IMR-90 (cell line): ENCODE data around the gene KRTAP27-1. TPM values are rescaled to one million over a fixed set of nuclear protein-coding genes. Genes with fewer than 3 reads are reported as not detected.

Experiments used
- ATAC-seq: fragments of 200-7000 bp; cut with Tn5 transposase; 2 replicates; pipeline ENCODE4 v1.9.1; 2020; ENCODE audit warnings: low read depth, mild to moderate bottlenecking, moderate library complexity
- BruUV-seq: library from RNA; stranded (reverse); fragments of 400-500 nt; replicated peaks from 2 replicates; lab custom pipeline; 2021; lab: Mats Ljungman, UMichigan
- CTCF ChIA-PET: fragments of 300-600 bp; formaldehyde crosslinking; extraction: SDS; loops from one replicate; lab custom pipeline; 2021; ENCODE audit warnings: antibody characterized with exemption; lab: Yijun Ruan, JAX
- POLR2A ChIA-PET: fragments of 300-600 bp; sonication (Branson Sonifier 250); formaldehyde crosslinking; loops from one replicate; lab custom pipeline; 2022; ENCODE audit warnings: antibody characterized with exemption; ENCODE audit not compliant: unreplicated experiment; lab: Charles Lee
- DNase-seq: peaks from one replicate; pipeline ENCODE4 v3.0.0; 2013
- H2AFZ ChIP-seq: replicated peaks from 2 replicates; pipeline ENCODE3; 2013; ENCODE audit warnings: low read length, mild to moderate bottlenecking; ENCODE audit not compliant: poor library complexity
- H2AK5ac ChIP-seq: 2 replicates; pipeline ENCODE4 v1.6.1; 2013; ENCODE audit warnings: low read depth, low read length, inconsistent platforms
- H2AK9ac ChIP-seq: replicated peaks from 2 replicates; pipeline ENCODE3; 2013; ENCODE audit warnings: mild to moderate bottlenecking, low read depth, low read length, moderate library complexity; ENCODE audit not compliant: poor library complexity
- H2BK120ac ChIP-seq: 2 replicates; pipeline ENCODE4 v1.6.1; 2013; ENCODE audit warnings: low read depth, low read length, inconsistent platforms
- H2BK15ac ChIP-seq: 3 replicates; pipeline ENCODE4 v1.6.1; 2013; ENCODE audit warnings: low read depth, low read length, inconsistent platforms
- H2BK20ac ChIP-seq: 2 replicates; pipeline ENCODE4 v1.6.1; 2013; ENCODE audit warnings: low read depth, mild to moderate bottlenecking, inconsistent platforms, low read length, moderate library complexity
- H2BK5ac ChIP-seq: 2 replicates; pipeline ENCODE4 v1.6.1; 2013; ENCODE audit warnings: mild to moderate bottlenecking, low read depth, low read length, inconsistent platforms; ENCODE audit not compliant: poor library complexity, severe bottlenecking
- H3K14ac ChIP-seq: replicated peaks from 2 replicates; pipeline ENCODE4 v1.6.1; 2013; ENCODE audit warnings: low read depth, low read length, inconsistent platforms
- H3K18ac ChIP-seq: 2 replicates; pipeline ENCODE4 v1.6.1; 2013; ENCODE audit warnings: low read depth, low read length, control low read depth
- H3K23ac ChIP-seq: 2 replicates; pipeline ENCODE4 v1.6.1; 2013; ENCODE audit warnings: low read depth, low read length, inconsistent platforms
- H3K27ac ChIP-seq: 2 replicates; pipeline ENCODE4 v1.5.1; 2013; ENCODE audit warnings: mild to moderate bottlenecking, control low read depth, low read length; ENCODE audit not compliant: insufficient read depth
- H3K27me3 ChIP-seq: 2 replicates; pipeline ENCODE4 v1.6.1; 2013; ENCODE audit warnings: low read length; ENCODE audit not compliant: control insufficient read depth, insufficient read depth
- H3K36me3 ChIP-seq: 2 replicates; pipeline ENCODE4 v1.6.1; 2013; ENCODE audit warnings: low read length, mixed read lengths; ENCODE audit not compliant: control insufficient read depth, insufficient read depth
- H3K4ac ChIP-seq: 2 replicates; pipeline ENCODE4 v1.6.1; 2013; ENCODE audit warnings: low read depth, low read length, inconsistent platforms
- H3K4me1 ChIP-seq: 2 replicates; pipeline ENCODE4 v1.6.1; 2013; ENCODE audit warnings: low read length, mixed read lengths; ENCODE audit not compliant: control insufficient read depth, insufficient read depth
- H3K4me2 ChIP-seq: 2 replicates; pipeline ENCODE4 v1.6.1; 2013; ENCODE audit warnings: low read depth, mild to moderate bottlenecking, control low read depth, low read length, moderate library complexity
- H3K4me3 ChIP-seq: 2 replicates; pipeline ENCODE4 v1.5.1; 2013; ENCODE audit warnings: low read depth, mild to moderate bottlenecking, control low read depth, low read length, moderate library complexity; ENCODE audit not compliant: insufficient read depth
- H3K56ac ChIP-seq: 2 replicates; pipeline ENCODE4 v1.6.1; 2013; ENCODE audit warnings: low read length, inconsistent platforms; ENCODE audit not compliant: insufficient read depth; ENCODE audit errors: extremely low read depth
- H3K79me1 ChIP-seq, 2 experiments: 2 replicates each; pipeline ENCODE4 v1.6.1; 2013; ENCODE audit warnings: low read length in 2 of 2, inconsistent platforms in 1 of 2, low read depth in 1 of 2
- H3K9ac ChIP-seq: 2 replicates; pipeline ENCODE4 v1.6.1; 2013; ENCODE audit warnings: low read depth, low read length, control low read depth
- H3K9me1 ChIP-seq: 2 replicates; pipeline ENCODE4 v1.6.1; 2013; ENCODE audit warnings: low read length, inconsistent platforms; ENCODE audit not compliant: insufficient read depth
- H3K9me3 ChIP-seq: 2 replicates; pipeline ENCODE4 v1.6.1; 2013; ENCODE audit warnings: low read length; ENCODE audit not compliant: control insufficient read depth, insufficient read depth
- H4K20me1 ChIP-seq: 2 replicates; pipeline ENCODE4 v1.6.1; 2013; ENCODE audit warnings: low read length, inconsistent platforms; ENCODE audit not compliant: insufficient read depth
- H4K5ac ChIP-seq: 2 replicates; pipeline ENCODE4 v1.6.1; 2013; ENCODE audit warnings: mild to moderate bottlenecking, low read depth, low read length, control low read depth
- H4K8ac ChIP-seq, 2 experiments: 2 replicates each; pipeline ENCODE4 v1.6.1; 2013; ENCODE audit warnings: low read depth in 2 of 2, low read length in 2 of 2, control low read depth in 1 of 2, inconsistent platforms in 1 of 2
- H4K91ac ChIP-seq: 2 replicates; pipeline ENCODE4 v1.6.1; 2013; ENCODE audit warnings: low read depth, low read length, inconsistent platforms; ENCODE audit not compliant: insufficient read depth
- BHLHE40 ChIP-seq: fragments of 150-350 bp; IDR thresholded peaks from 2 replicates; pipeline ENCODE4 v1.6.1; 2016; ENCODE audit warnings: mild to moderate bottlenecking, low read depth, low read length
- CEBPB ChIP-seq: IDR thresholded peaks from 2 replicates; pipeline ENCODE4 v1.6.1; 2012; ENCODE audit warnings: low read depth, low read length, improper control_type of control experiment
- CHD1 ChIP-seq: IDR thresholded peaks from 2 replicates; pipeline ENCODE4 v1.6.1; 2012; ENCODE audit warnings: low read depth, low read length, improper control_type of control experiment
- MAFK ChIP-seq: IDR thresholded peaks from 2 replicates; pipeline ENCODE4 v1.6.1; 2012; ENCODE audit warnings: low read depth, low read length, improper control_type of control experiment
- MAZ ChIP-seq: IDR thresholded peaks from 2 replicates; pipeline ENCODE4 v1.6.1; 2012; ENCODE audit warnings: low read depth, mild to moderate bottlenecking, low read length, improper control_type of control experiment, moderate library complexity, borderline replicate concordance
- POLR2A ChIP-seq: IDR thresholded peaks from 2 replicates; pipeline ENCODE4 v1.6.1; 2012; ENCODE audit warnings: mild to moderate bottlenecking, low read depth, low read length
- RAD21 ChIP-seq: IDR thresholded peaks from 2 replicates; pipeline ENCODE4 v1.6.1; 2012; ENCODE audit warnings: low read length, improper control_type of control experiment
- RFX5 ChIP-seq: IDR thresholded peaks from 2 replicates; pipeline ENCODE4 v1.8.0; 2012; ENCODE audit warnings: low read depth, mild to moderate bottlenecking, low read length, moderate library complexity
- WGBS, 2 experiments: methylation state at CpG; one replicate each; pipeline versions ENCODE4 v1.1.5 to v1.1.7; 2013; ENCODE audit warnings: missing lambda C conversion rate in 2 of 2; ENCODE audit not compliant: insufficient read length in 1 of 2; ENCODE audit errors: extremely low coverage in 2 of 2; 5-methylcytosine and 5-hydroxymethylcytosine counted together
- dilution Hi-C: fragments of 300-500 bp; cut with HindIII; formaldehyde crosslinking; loops from one replicate; pipeline ENCODE4 v1.14.3; 2018; ENCODE audit warnings: low sequenced_read_pairs; ENCODE audit not compliant: unreplicated experiment
- in situ Hi-C: fragments of 300-500 bp; cut with MboI; formaldehyde crosslinking; loops from 3 replicates; pipeline ENCODE4 v1.14.3; 2019; ENCODE audit warnings: low sequenced_read_pairs, inconsistent platforms, mixed read lengths
- intact Hi-C: fragments of 100-400 bp; cut with micrococcal nuclease; formaldehyde crosslinking; loops from 2 replicates; pipeline ENCODE4 v1.10.0; 2022
- polyA plus RNA-seq, 3 experiments: library from polyadenylated mRNA; depleted of rRNA; stranded (reverse); fragments of >200 nt; gene quantifications; 2 replicates each; pipeline ENCODE4 v1.2.3, GENCODE V29; 2012; ENCODE audit warnings: low replicate concordance in 1 of 3
- total RNA-seq: library from RNA; depleted of rRNA; stranded (reverse); fragments of >200 nt; gene quantifications from 2 replicates; pipeline ENCODE4 v1.2.3, GENCODE V29; 2012
- TF ChIP-seq, protein P1 (sequence below): fragments of 150-350 bp; IDR thresholded peaks from 2 replicates; pipeline ENCODE4 v1.6.1; 2016; ENCODE audit warnings: low read depth, mild to moderate bottlenecking, low read length, moderate library complexity, borderline replicate concordance
- TF ChIP-seq, protein P2 (sequence below): fragments of 150-350 bp; IDR thresholded peaks from 2 replicates; pipeline ENCODE4 v1.6.1; 2017; ENCODE audit warnings: mild to moderate bottlenecking, antibody characterized with exemption, low read length, low read depth

KRTAP27-1 gene
- total and polyA plus RNA-seq, 2 of the 4 experiments (the other 2 are of a cell fraction): not detected

DNA sequence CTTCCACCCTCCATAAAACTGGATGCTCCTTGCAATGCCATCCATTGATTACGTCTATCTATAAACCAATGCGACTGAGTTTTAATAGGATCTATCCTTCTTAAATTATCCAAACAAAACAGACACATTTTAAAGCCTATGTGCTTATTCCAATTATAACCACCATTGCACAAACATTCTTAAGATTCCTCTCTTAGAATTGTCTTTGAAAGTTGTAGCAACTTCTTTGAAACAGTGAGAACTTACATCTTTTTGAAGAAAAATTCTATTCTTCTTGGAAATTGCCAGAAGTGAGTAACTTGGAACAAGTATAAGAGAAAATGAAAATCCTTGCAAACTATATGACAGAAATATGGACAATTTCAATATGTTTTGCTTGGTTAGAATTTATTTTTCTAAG lies 17.3 kb downstream of the KRTAP27-1 start, which contains the start of gene KRTAP26-1:
TSS of gene KRTAP26-1 (minus strand) at position 101 of the 400 bp plus-strand sequence. CDS start 280 bp downstream, outside the sequence.
- Histone ChIP-seq H3K23ac (no peak within 1 kb of the TSS), H2AK9ac (no peak within 1 kb of the TSS), H3K9ac (no peak within 1 kb of the TSS), H3K9me1 (no peaks in the 10 kb centered on the region), H2BK15ac (no peak within 1 kb of the TSS), H3K4me1 (no peaks in the 10 kb centered on the region), H3K4me3 (no peak within 1 kb of the TSS), H3K27ac (no peak within 1 kb of the TSS), H4K91ac (no peak within 1 kb of the TSS), H3K9me3 (peaks cover 6% of the 10 kb centered on the region), H4K8ac (no peak within 1 kb of the TSS), H3K4me2 (no peak within 1 kb of the TSS), H3K36me3 (no peaks in the 10 kb centered on the region), H2BK20ac (no peak within 1 kb of the TSS), H3K18ac (no peak within 1 kb of the TSS), H3K79me1 (no peaks in the 10 kb centered on the region), H4K5ac (no peak within 1 kb of the TSS), H3K14ac (no peak within 1 kb of the TSS), H2AFZ (no peak within 1 kb of the TSS), H2BK120ac (no peak within 1 kb of the TSS), H3K27me3 (no peaks in the 10 kb centered on the region), H3K4ac (no peak within 1 kb of the TSS), H2BK5ac (no peak within 1 kb of the TSS), H2AK5ac (no peak within 1 kb of the TSS), H4K20me1 (no peaks in the 10 kb centered on the region), H3K56ac (no peak within 1 kb of the TSS)
- BruUV-seq: no TSS peak
- no peak for TF ChIP-seq MAZ
- no peak for TF ChIP-seq MAFK
- TF ChIP-seq RAD21: no peak
- TF ChIP-seq CEBPB: no peak
- TF ChIP-seq POLR2A: no peak
- TF ChIP-seq, protein P1, sequence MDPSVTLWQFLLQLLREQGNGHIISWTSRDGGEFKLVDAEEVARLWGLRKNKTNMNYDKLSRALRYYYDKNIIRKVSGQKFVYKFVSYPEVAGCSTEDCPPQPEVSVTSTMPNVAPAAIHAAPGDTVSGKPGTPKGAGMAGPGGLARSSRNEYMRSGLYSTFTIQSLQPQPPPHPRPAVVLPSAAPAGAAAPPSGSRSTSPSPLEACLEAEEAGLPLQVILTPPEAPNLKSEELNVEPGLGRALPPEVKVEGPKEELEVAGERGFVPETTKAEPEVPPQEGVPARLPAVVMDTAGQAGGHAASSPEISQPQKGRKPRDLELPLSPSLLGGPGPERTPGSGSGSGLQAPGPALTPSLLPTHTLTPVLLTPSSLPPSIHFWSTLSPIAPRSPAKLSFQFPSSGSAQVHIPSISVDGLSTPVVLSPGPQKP: no peak
- TF ChIP-seq CHD1: no peak
- no peak for TF ChIP-seq RFX5
- TF ChIP-seq BHLHE40: no peak
- TF ChIP-seq, protein P2, sequence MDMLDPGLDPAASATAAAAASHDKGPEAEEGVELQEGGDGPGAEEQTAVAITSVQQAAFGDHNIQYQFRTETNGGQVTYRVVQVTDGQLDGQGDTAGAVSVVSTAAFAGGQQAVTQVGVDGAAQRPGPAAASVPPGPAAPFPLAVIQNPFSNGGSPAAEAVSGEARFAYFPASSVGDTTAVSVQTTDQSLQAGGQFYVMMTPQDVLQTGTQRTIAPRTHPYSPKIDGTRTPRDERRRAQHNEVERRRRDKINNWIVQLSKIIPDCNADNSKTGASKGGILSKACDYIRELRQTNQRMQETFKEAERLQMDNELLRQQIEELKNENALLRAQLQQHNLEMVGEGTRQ: no peak
- ChIA-PET POLR2A (no interaction called here), CTCF (no interaction called here)
- no CpG with 5 or more reads among the region's 2 CpGs for WGBS, 2 experiments
- DNase-seq: no peak
- no peak for ATAC-seq
- dilution Hi-C loops: no loop called here
- in situ Hi-C loops: no loop called here
- intact Hi-C loops: no loop called here
